ENCODE data around the gene PTCD1.

- TF ChIP-seq CTCF (IDR thresholded peaks at IDR 0.05 in 2 of 3, conservative IDR thresholded peaks at IDR 0.05 in 1 of 3; ENCODE audit: insufficient read depth in 2 of 3, low read depth in 1 of 3, low read length in 3 of 3) (no peak), ZNF274 (IDR thresholded peaks at IDR 0.05; ENCODE audit: borderline replicate concordance, low read depth, low read length) (no peak), ZNF785 (CRISPR knock-in tag; IDR thresholded peaks at IDR 0.05) (no peak), ZBTB40 (IDR thresholded peaks at IDR 0.05) (no peak), ZBTB40 (CRISPR knock-in tag; IDR thresholded peaks at IDR 0.05) (no peak), SETDB1 (IDR thresholded peaks at IDR 0.05; ENCODE audit: low read length) (no peak), MXI1 (IDR thresholded peaks at IDR 0.05; ENCODE audit: low read depth, low read length) (no peak), POLR2H (tag; IDR thresholded peaks at IDR 0.05; ENCODE audit: low read depth) (no peak), HLTF (IDR thresholded peaks at IDR 0.05) (no peak), CSDE1 (IDR thresholded peaks at IDR 0.05) (no peak), NFIC (IDR thresholded peaks at IDR 0.05) (no peak; the same call in 1 of the 2 replicates), ZBTB5 (IDR thresholded peaks at IDR 0.05) (no peak), ELK1 (CRISPR knock-in tag; IDR thresholded peaks at IDR 0.05) (no peak), HNRNPLL (IDR thresholded peaks at IDR 0.05; ENCODE audit: low read depth, low read length, poor library complexity, severe bottlenecking) (no peak)
Measured at GRCh38 chr7:99404235-99404976, 34.2 kb downstream of the PTCD1 start.
